Measurements from ENCODE around the gene SUPT4H1.

SUPT4H1 gene

DNA sequence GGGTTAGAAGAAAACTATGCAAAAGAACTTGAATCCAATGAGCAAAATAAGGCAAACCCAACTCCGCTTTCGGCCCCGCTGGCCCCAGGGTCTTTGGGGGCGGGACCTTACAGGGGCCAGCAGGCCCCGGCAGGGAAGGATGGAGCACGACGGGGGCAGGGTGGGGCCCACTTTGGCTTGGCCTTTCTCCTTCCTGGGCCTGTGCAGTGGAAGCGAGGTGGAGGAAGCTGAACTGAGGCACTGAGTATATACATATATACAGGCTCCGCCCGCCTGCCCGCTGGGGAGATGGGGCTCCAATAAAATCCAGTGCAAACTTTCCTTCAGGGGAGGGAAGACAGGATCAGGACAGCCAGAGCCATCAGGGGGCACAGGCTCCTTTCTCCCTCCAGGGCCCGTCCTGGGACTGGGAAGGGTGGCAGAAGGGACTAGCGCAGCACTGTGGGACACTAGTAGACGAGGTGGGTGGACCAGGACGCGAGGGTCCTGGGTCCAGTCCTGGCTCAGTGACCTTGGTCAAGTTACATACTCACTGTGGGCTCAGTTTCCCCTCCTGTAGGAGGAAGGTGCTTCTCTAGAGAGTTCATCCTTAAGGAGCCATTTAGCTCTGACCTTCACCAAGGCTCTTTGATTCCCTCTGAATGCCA lies 50.4 kb downstream of the SUPT4H1 start:
- TF ChIP-seq, protein P1, sequence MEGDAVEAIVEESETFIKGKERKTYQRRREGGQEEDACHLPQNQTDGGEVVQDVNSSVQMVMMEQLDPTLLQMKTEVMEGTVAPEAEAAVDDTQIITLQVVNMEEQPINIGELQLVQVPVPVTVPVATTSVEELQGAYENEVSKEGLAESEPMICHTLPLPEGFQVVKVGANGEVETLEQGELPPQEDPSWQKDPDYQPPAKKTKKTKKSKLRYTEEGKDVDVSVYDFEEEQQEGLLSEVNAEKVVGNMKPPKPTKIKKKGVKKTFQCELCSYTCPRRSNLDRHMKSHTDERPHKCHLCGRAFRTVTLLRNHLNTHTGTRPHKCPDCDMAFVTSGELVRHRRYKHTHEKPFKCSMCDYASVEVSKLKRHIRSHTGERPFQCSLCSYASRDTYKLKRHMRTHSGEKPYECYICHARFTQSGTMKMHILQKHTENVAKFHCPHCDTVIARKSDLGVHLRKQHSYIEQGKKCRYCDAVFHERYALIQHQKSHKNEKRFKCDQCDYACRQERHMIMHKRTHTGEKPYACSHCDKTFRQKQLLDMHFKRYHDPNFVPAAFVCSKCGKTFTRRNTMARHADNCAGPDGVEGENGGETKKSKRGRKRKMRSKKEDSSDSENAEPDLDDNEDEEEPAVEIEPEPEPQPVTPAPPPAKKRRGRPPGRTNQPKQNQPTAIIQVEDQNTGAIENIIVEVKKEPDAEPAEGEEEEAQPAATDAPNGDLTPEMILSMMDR (IDR thresholded peaks at IDR 0.05; ENCODE audit: borderline replicate concordance, insufficient read depth, low read depth, low read length), result no peak
- H3K4me3 ChIP-seq (ENCODE audit: low read depth, low read length), result no peak overlapping the region

- no peak overlapping the region for H3K4me3 ChIP-seq (ENCODE audit: low read depth, low read length)
- TF ChIP-seq, protein P1 (IDR thresholded peaks at IDR 0.05; ENCODE audit: borderline replicate concordance, insufficient read depth, low read depth, low read length), result no peak
These were observed 51.7 kb downstream of the SUPT4H1 start for GRCh38 chr17:58300336-58300735.
